Measurements from ENCODE around the gene DSG4.

GRCh38 chr18:31393286-31393685 is 16.7 kb downstream of the DSG4 start:
- TF ChIP-seq, protein P1, sequence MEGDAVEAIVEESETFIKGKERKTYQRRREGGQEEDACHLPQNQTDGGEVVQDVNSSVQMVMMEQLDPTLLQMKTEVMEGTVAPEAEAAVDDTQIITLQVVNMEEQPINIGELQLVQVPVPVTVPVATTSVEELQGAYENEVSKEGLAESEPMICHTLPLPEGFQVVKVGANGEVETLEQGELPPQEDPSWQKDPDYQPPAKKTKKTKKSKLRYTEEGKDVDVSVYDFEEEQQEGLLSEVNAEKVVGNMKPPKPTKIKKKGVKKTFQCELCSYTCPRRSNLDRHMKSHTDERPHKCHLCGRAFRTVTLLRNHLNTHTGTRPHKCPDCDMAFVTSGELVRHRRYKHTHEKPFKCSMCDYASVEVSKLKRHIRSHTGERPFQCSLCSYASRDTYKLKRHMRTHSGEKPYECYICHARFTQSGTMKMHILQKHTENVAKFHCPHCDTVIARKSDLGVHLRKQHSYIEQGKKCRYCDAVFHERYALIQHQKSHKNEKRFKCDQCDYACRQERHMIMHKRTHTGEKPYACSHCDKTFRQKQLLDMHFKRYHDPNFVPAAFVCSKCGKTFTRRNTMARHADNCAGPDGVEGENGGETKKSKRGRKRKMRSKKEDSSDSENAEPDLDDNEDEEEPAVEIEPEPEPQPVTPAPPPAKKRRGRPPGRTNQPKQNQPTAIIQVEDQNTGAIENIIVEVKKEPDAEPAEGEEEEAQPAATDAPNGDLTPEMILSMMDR (IDR thresholded peaks at IDR 0.05), result no peak
- TF ChIP-seq POLR2A (IDR thresholded peaks at IDR 0.05), result no peak

Data from testis (tissue), 2 donors.